ENCODE results near the gene HPS4. TPM values are rescaled to one million over a fixed set of nuclear protein-coding genes. Genes with fewer than 3 reads are reported as not detected.

The HPS4 gene
- total RNA-seq, 2 donors from 2014 or later = 31.0 to 40.1 TPM

GRCh38 chr22:26471522-26471921 is 12.1 kb downstream of the HPS4 start:
- ATAC-seq = no peak
- DNase-seq (ENCODE audit: low spot score) = no peak
- Mint-ChIP-seq H3K36me3 (peaks cover 16% of the 10 kb centered on the region), H3K27ac (no peak overlapping the region), H3K4me1 (ENCODE audit: low read depth in 2 of 2) (peaks cover 9 to 15% of the 10 kb centered on the region in 2 donors), H3K9me3 (no peaks in the 10 kb centered on the region), H3K4me3 (no peak overlapping the region), H3K27me3 (no peaks in the 10 kb centered on the region)

GRCh38 chr22:26470807-26471206 is 12.8 kb downstream of the HPS4 start:
- DNase-seq (ENCODE audit: low spot score) (no peak), ATAC-seq (no peak)
- H3K36me3 Mint-ChIP-seq = peaks cover 18% of the 10 kb centered on the region
- H3K9me3 Mint-ChIP-seq = no peaks in the 10 kb centered on the region
- no peak overlapping the region for H3K27ac Mint-ChIP-seq
- H3K4me3 Mint-ChIP-seq = no peak overlapping the region
- H3K27me3 Mint-ChIP-seq = no peaks in the 10 kb centered on the region
- peaks cover 8 to 13% of the 10 kb centered on the region in 2 donors for H3K4me1 Mint-ChIP-seq (ENCODE audit: low read depth in 2 of 2)

GRCh38 chr22:26466196-26466595 is 17.4 kb downstream of the HPS4 start:
- Mint-ChIP-seq H3K9me3 (no peaks in the 10 kb centered on the region), H3K4me1 (ENCODE audit: low read depth in 2 of 2) (no peaks in the 10 kb centered on the region), H3K36me3 (peaks cover 13% of the 10 kb centered on the region), H3K27ac (no peak overlapping the region), H3K27me3 (no peaks in the 10 kb centered on the region), H3K4me3 (no peak overlapping the region)
- ATAC-seq = no peak
- DNase-seq (ENCODE audit: low spot score) = no peak

GRCh38 chr22:26464312-26464711 is 19.3 kb downstream of the HPS4 start:
- no peaks in the 10 kb centered on the region for H3K27me3 Mint-ChIP-seq
- peaks cover 0 to 3% of the 10 kb centered on the region in 2 donors for H3K4me1 Mint-ChIP-seq (ENCODE audit: low read depth in 2 of 2)
- H3K4me3 Mint-ChIP-seq = no peak overlapping the region
- peaks cover 13% of the 10 kb centered on the region for H3K36me3 Mint-ChIP-seq
- H3K9me3 Mint-ChIP-seq = no peaks in the 10 kb centered on the region
- no peak for ATAC-seq
- H3K27ac Mint-ChIP-seq = no peak overlapping the region
- no peak for DNase-seq (ENCODE audit: low spot score)

- ATAC-seq (peak in 1 of 2 donors; percentile 27), DNase-seq (ENCODE audit: low spot score) (no peak)
- Mint-ChIP-seq H3K36me3 (peaks cover 7% of the 10 kb centered on the region), H3K4me3 (no peak overlapping the region), H3K4me1 (ENCODE audit: low read depth in 2 of 2) (peaks cover 0 to 3% of the 10 kb centered on the region in 2 donors), H3K9me3 (no peaks in the 10 kb centered on the region), H3K27ac (no peak overlapping the region), H3K27me3 (no peaks in the 10 kb centered on the region)
Observed at GRCh38 chr22:26463688-26464087, 19.9 kb downstream of the HPS4 start.

- ATAC-seq (no peak), DNase-seq (ENCODE audit: low spot score) (no peak)
- H3K27ac Mint-ChIP-seq = no peak overlapping the region
- H3K36me3 Mint-ChIP-seq = peaks cover 5% of the 10 kb centered on the region
- H3K4me1 Mint-ChIP-seq (ENCODE audit: low read depth in 2 of 2) = peaks cover 0 to 3% of the 10 kb centered on the region in 2 donors
- no peaks in the 10 kb centered on the region for H3K9me3 Mint-ChIP-seq
- H3K4me3 Mint-ChIP-seq = no peak overlapping the region
- H3K27me3 Mint-ChIP-seq = no peaks in the 10 kb centered on the region
Observed at GRCh38 chr22:26463101-26463661, 20.4 kb downstream of the HPS4 start.

GRCh38 chr22:26462641-26463040 is 20.9 kb downstream of the HPS4 start:
- ATAC-seq (no peak), DNase-seq (ENCODE audit: low spot score) (no peak)
- Mint-ChIP-seq H3K27me3 (no peaks in the 10 kb centered on the region), H3K4me1 (ENCODE audit: low read depth in 2 of 2) (peaks cover 0 to 3% of the 10 kb centered on the region in 2 donors), H3K27ac (no peak overlapping the region), H3K9me3 (no peaks in the 10 kb centered on the region), H3K4me3 (no peak overlapping the region), H3K36me3 (peaks cover 5% of the 10 kb centered on the region)

- Mint-ChIP-seq H3K27me3 (no peaks in the 10 kb centered on the region), H3K4me1 (ENCODE audit: low read depth in 2 of 2) (peaks cover 0 to 3% of the 10 kb centered on the region in 2 donors), H3K27ac (no peak overlapping the region), H3K4me3 (no peak overlapping the region), H3K9me3 (no peaks in the 10 kb centered on the region), H3K36me3 (peaks cover 5% of the 10 kb centered on the region)
- ATAC-seq = no peak
- DNase-seq (ENCODE audit: low spot score) = no peak
Observed at GRCh38 chr22:26462051-26462450, 21.5 kb downstream of the HPS4 start.

GRCh38 chr22:26461188-26461810 is 22.3 kb downstream of the HPS4 start:
- no peak for DNase-seq (ENCODE audit: low spot score)
- no peaks in the 10 kb centered on the region for H3K27me3 Mint-ChIP-seq
- no peaks in the 10 kb centered on the region for H3K36me3 Mint-ChIP-seq
- no peak overlapping the region for H3K27ac Mint-ChIP-seq
- no peak overlapping the region for H3K4me3 Mint-ChIP-seq
- H3K4me1 Mint-ChIP-seq (ENCODE audit: low read depth in 2 of 2) = peaks cover 0 to 3% of the 10 kb centered on the region in 2 donors
- ATAC-seq = no peak
- no peaks in the 10 kb centered on the region for H3K9me3 Mint-ChIP-seq

- no peak for ATAC-seq
- peaks cover 0 to 3% of the 10 kb centered on the region in 2 donors for H3K4me1 Mint-ChIP-seq (ENCODE audit: low read depth in 2 of 2)
- H3K4me3 Mint-ChIP-seq = no peak overlapping the region
- no peaks in the 10 kb centered on the region for H3K27me3 Mint-ChIP-seq
- H3K36me3 Mint-ChIP-seq = no peaks in the 10 kb centered on the region
- DNase-seq (ENCODE audit: low spot score) = no peak
- no peaks in the 10 kb centered on the region for H3K9me3 Mint-ChIP-seq
- H3K27ac Mint-ChIP-seq = no peak overlapping the region
Observed at GRCh38 chr22:26460202-26460601, 23.4 kb downstream of the HPS4 start.

- no peak for DNase-seq (ENCODE audit: low spot score)
- Mint-ChIP-seq H3K4me1 (ENCODE audit: low read depth in 2 of 2) (peaks cover 0 to 3% of the 10 kb centered on the region in 2 donors), H3K27me3 (no peaks in the 10 kb centered on the region), H3K4me3 (no peak overlapping the region), H3K9me3 (no peaks in the 10 kb centered on the region), H3K27ac (no peak overlapping the region), H3K36me3 (no peaks in the 10 kb centered on the region)
- no peak for ATAC-seq
Observed at GRCh38 chr22:26457661-26458272, 25.8 kb downstream of the HPS4 start.

- ATAC-seq (peak in 1 of 2 donors; percentile 17), DNase-seq (ENCODE audit: low spot score) (no peak)
- no peaks in the 10 kb centered on the region for H3K9me3 Mint-ChIP-seq
- H3K27me3 Mint-ChIP-seq = no peaks in the 10 kb centered on the region
- H3K27ac Mint-ChIP-seq = no peak overlapping the region
- no peak overlapping the region for H3K4me3 Mint-ChIP-seq
- H3K4me1 Mint-ChIP-seq (ENCODE audit: low read depth in 2 of 2) = no peaks in the 10 kb centered on the region
- H3K36me3 Mint-ChIP-seq = no peaks in the 10 kb centered on the region
Observed at GRCh38 chr22:26453812-26454500, 29.6 kb downstream of the HPS4 start.

GRCh38 chr22:26453216-26453615 is 30.4 kb downstream of the HPS4 start:
- no peak for DNase-seq (ENCODE audit: low spot score)
- no peak overlapping the region for H3K4me3 Mint-ChIP-seq
- no peak for ATAC-seq
- no peaks in the 10 kb centered on the region for H3K27me3 Mint-ChIP-seq
- H3K36me3 Mint-ChIP-seq = no peaks in the 10 kb centered on the region
- no peaks in the 10 kb centered on the region for H3K9me3 Mint-ChIP-seq
- no peak overlapping the region for H3K27ac Mint-ChIP-seq
- no peaks in the 10 kb centered on the region for H3K4me1 Mint-ChIP-seq (ENCODE audit: low read depth in 2 of 2)
